ENCODE measurements around the gene CD72. TPM values are rescaled to one million over a fixed set of nuclear protein-coding genes. Genes with fewer than 3 reads are reported as not detected.

Gene CD72
- total RNA-seq, 4 donors from 2014 or later: 1.2 to 5.6 (median 2.0) TPM

DNA sequence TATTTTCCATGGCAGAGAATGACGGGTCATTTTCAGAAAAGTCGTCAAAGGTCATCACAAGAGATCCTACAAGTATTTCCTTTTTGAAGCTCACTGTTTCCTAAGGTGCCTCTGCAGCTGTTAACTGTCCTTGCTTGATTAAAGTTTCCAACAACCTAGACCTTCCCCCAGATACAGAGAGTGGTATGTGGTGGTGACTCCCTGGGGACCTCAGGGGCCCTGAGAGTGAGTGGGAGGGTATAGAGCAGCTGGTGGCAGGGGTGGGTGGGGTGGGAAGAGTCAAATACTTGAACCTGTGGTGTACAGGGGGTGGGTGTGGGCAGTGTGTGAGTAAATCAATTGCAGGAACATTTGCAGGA, 1.6 kb upstream of the CD72 start:
- no peak overlapping the region for H3K4me3 ChIP-seq (ENCODE audit: low read depth, poor library complexity, severe bottlenecking)
- 69 to 83% methylated on average over 2 of the region's 2 CpGs for WGBS, 2 donors
- TF ChIP-seq, protein P1, sequence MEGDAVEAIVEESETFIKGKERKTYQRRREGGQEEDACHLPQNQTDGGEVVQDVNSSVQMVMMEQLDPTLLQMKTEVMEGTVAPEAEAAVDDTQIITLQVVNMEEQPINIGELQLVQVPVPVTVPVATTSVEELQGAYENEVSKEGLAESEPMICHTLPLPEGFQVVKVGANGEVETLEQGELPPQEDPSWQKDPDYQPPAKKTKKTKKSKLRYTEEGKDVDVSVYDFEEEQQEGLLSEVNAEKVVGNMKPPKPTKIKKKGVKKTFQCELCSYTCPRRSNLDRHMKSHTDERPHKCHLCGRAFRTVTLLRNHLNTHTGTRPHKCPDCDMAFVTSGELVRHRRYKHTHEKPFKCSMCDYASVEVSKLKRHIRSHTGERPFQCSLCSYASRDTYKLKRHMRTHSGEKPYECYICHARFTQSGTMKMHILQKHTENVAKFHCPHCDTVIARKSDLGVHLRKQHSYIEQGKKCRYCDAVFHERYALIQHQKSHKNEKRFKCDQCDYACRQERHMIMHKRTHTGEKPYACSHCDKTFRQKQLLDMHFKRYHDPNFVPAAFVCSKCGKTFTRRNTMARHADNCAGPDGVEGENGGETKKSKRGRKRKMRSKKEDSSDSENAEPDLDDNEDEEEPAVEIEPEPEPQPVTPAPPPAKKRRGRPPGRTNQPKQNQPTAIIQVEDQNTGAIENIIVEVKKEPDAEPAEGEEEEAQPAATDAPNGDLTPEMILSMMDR (IDR thresholded peaks at IDR 0.05): no peak
- TF ChIP-seq POLR2A (IDR thresholded peaks at IDR 0.05): no peak
- DNase-seq (ENCODE audit: low spot score in 2 of 2): peak in 1 of 2 donors; percentile 9
- intact Hi-C loops (cut with DNase I; ENCODE audit: low total_unique reads): no loop called here

DNA sequence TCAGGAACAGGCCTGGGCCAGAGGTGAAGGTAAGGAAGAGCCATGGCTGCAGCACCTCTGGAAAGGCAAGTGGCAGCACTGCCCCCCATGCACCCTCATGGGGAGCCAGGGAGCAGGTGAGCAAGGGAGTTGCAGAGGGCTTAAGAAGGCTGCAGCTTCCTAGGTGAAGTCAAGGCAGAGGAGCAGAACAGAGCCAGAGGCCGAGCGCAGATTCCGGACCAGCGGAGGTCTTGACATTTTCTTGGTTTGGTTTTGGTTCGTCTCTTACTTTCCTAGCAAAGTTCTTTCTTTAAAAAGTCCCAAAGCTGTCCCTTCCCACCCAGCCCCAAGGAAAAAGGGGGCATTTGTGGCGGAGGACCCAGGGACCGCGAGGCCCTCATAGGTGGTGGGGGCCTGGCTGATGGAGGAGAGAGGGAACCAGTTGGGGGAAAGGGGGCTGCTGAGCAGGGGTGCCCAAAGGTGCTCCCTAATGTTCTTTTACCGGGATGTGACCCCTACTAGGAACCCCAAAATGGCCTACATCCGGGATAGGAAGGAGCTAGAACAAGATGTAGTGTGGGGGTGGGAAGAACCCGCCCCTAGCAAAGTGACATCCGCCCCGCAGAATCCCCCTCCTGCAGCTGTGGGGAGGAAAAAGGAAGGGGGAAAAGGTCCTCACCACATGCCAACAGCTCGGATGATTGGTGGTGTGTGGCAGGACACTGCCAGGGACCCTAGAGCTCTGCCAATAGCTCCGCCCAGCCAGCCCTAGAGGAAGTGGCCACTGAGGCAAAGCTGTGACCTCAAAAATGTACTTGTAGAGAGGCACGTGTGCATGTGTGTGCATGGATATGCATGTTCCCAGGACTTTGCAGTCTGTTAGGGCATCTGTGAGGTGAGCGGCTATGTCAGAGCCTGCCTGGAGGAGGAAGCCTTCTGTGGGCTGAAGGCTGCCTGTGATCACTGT, 914 bp upstream of the CD72 start:
- intact Hi-C loops (cut with DNase I; ENCODE audit: low total_unique reads): no loop called here
- H3K4me3 ChIP-seq (ENCODE audit: low read depth, poor library complexity, severe bottlenecking): no peak overlapping the region
- WGBS, 2 donors: 79 to 85% methylated on average over 17 of the region's 17 CpGs
- peak in 1 of 2 donors; percentile 87 for DNase-seq (ENCODE audit: low spot score in 2 of 2)
- TF ChIP-seq POLR2A (IDR thresholded peaks at IDR 0.05): no peak
- TF ChIP-seq, protein P1 (IDR thresholded peaks at IDR 0.05): no peak

DNA sequence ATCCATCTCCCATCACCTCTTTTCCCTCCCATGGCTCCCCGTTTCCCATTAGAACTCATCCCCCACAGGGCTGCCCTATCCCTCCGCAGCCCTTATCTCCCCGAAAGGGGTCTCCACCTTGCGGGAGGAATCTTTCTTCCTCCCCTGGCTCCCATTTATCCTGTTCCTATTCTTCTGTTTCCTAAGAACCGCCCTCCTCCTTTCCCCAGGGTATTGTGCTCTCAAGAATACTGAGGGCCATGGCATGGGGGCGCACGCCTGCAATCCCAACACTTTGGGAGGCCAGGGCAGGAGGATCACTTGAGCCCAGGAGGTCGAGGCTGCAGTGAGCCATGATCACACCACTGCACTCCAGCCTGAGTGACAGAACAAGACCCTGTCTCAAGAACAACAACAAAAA, 665 bp downstream of the CD72 start:
- TF ChIP-seq, protein P1 (IDR thresholded peaks at IDR 0.05): no peak
- TF ChIP-seq POLR2A (IDR thresholded peaks at IDR 0.05): no peak
- intact Hi-C loops (cut with DNase I; ENCODE audit: low total_unique reads): no loop called here
- WGBS, 2 donors: 79 to 81% methylated on average over 8 of the region's 8 CpGs
- H3K4me3 ChIP-seq (ENCODE audit: low read depth, poor library complexity, severe bottlenecking): no peak overlapping the region
- peak in 1 of 2 donors; percentile 71 for DNase-seq (ENCODE audit: low spot score in 2 of 2)

DNA sequence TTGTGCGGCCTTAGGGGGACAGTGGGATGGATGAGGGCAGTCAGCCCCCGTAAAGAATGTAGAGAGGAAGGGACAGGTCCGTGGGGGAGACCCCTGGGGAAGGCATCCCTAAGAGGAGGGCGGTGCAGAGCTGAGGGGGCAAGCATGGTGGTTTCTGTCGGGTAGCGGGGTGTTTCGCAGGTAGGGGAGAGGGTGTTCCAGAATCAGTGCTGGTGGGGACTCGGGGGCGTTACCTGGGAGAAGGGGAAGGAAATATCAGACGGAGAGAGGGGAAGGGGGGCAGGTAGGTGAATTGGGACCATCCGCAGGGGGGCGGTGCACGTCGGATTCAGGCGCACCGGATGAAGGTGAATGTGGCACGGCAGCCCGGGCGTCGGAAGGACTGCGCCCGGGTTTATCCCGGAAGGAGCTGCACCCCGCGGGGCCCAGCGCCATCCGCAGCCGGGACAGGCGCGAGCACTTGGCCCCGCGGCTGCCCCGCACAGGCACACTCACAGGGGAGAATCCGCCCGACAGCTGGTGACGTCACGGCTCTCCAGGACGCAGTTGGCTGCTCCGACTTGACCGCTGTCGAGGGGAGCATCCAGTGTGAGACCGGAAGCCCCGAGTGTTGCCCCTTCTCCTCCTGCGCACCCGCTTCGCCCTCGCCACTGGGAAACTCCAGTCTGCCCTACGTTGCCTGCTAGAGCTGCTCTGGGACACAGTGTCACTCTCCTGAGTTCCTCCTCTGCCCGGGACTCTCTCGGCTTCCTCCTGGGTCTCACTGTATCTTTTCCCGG, 1.3 kb downstream of the CD72 start:
- no peak overlapping the region for H3K4me3 ChIP-seq (ENCODE audit: low read depth, poor library complexity, severe bottlenecking)
- TF ChIP-seq, protein P1 (IDR thresholded peaks at IDR 0.05): no peak
- no peak for TF ChIP-seq POLR2A (IDR thresholded peaks at IDR 0.05)
- intact Hi-C loops (cut with DNase I; ENCODE audit: low total_unique reads): no loop called here
- 12 to 14% methylated on average over 39 to 42 of the region's 51 CpGs for WGBS, 2 donors
- peak in 1 of 2 donors; percentile 92 for DNase-seq (ENCODE audit: low spot score in 2 of 2)

- intact Hi-C loops (cut with DNase I; ENCODE audit: low total_unique reads): no loop called here
- no peak overlapping the region for H3K4me3 ChIP-seq (ENCODE audit: low read depth, poor library complexity, severe bottlenecking)
- 82 to 86% methylated on average over 17 of the region's 17 CpGs for WGBS, 2 donors
- peak in 1 of 2 donors; percentile 78 for DNase-seq (ENCODE audit: low spot score in 2 of 2)
- TF ChIP-seq, protein P1 (IDR thresholded peaks at IDR 0.05): no peak
- TF ChIP-seq POLR2A (IDR thresholded peaks at IDR 0.05): no peak
These were observed 2.1 kb downstream of the CD72 start for GRCh38 chr9:35615981-35616680.

Data from lower leg skin (tissue), 4 donors.